ENCODE measurements around the gene SRSF4. TPM values are rescaled to one million over a fixed set of nuclear protein-coding genes. Genes with fewer than 3 reads are reported as not detected.
"Not testable (repeated sequence)": the region's sequence is repeated elsewhere in the genome, so short reads cannot be mapped to it uniquely, and the experiment has no call there.

SRSF4 gene
- total and polyA plus RNA-seq, 4 experiments from 2014 or later: 60.2 to 104 (median 85.1) TPM

GRCh38 chr1:29108041-29108440 lies 73.7 kb downstream of the SRSF4 start:
- H3K9me3 Mint-ChIP-seq; H3K4me3 Mint-ChIP-seq; H3K27ac Mint-ChIP-seq; H3K4me1 ChIP-seq (ENCODE audit: insufficient read depth, low read length); DNase-seq; H3K4me3 ChIP-seq (ENCODE audit: low read length in 2 of 2); H3K27ac ChIP-seq (ENCODE audit: low read depth, low read length); H3K27me3 ChIP-seq (ENCODE audit: insufficient read depth, low read length); H3K4me1 Mint-ChIP-seq; intact Hi-C loops (cut with micrococcal nuclease); H3K27me3 Mint-ChIP-seq; POLR2A ChIA-PET (ENCODE audit: partially characterized antibody); H3K9me3 ChIP-seq (ENCODE audit: control insufficient read depth in 1 of 2, low read length in 2 of 2): not testable (repeated sequence)
- CTCF ChIA-PET (ENCODE audit: partially characterized antibody): interaction anchor here (0.6 to 4.6 kb wide), 3 partner anchors 13 to 95 kb away, joined by 3 to 18 read pairs (median 4); no protein-coding TSS in a partner anchor
- H3K36me3 Mint-ChIP-seq: peaks cover 44 to 54% of the 10 kb centered on the region in 2 donors
- peaks cover 33% of the 10 kb centered on the region for H3K36me3 ChIP-seq (ENCODE audit: insufficient read depth, low read length)

DNA sequence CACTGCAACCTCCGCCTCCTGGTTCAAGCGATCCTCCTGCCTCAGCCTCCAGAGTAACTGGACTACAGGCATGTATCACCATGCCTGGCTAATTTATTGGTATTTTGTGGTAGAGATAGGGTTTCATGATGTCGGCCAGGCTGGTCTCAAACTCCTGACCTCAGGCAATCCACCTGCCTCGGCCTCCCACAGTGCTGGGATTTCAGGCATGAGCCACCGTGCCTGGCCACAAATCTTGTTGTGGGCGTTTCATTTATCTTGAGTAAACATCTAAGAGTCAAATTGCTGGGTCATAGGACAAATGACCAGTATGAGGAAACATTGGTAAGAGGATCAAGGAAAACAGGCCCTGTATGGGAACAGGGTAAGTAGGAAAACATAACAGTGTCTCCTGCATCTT lies 75.9 kb downstream of the SRSF4 start:
- POLR2A ChIA-PET (ENCODE audit: partially characterized antibody): interaction anchor here (1.5 kb wide), 1 partner anchor 18 kb away, joined by 3 read pairs; the partner anchor contains the start of gene TMEM200B
- H3K4me1 ChIP-seq (ENCODE audit: insufficient read depth, low read length): no peaks in the 10 kb centered on the region
- H3K9me3 Mint-ChIP-seq: peaks cover 0 to 5% (median 0%) of the 10 kb centered on the region in 8 donors
- no peaks in the 10 kb centered on the region for H3K4me1 Mint-ChIP-seq
- no peak overlapping the region for H3K27ac ChIP-seq (ENCODE audit: low read depth, low read length)
- peaks cover 42 to 54% of the 10 kb centered on the region in 2 donors for H3K36me3 Mint-ChIP-seq
- no peak for DNase-seq
- H3K36me3 ChIP-seq (ENCODE audit: insufficient read depth, low read length): peaks cover 23% of the 10 kb centered on the region
- H3K4me3 Mint-ChIP-seq: peak overlapping the region in 1 of 8 donors; percentile 52
- no peak overlapping the region for H3K4me3 ChIP-seq (ENCODE audit: low read length in 2 of 2)
- no peaks in the 10 kb centered on the region for H3K27me3 Mint-ChIP-seq
- H3K9me3 ChIP-seq (ENCODE audit: control insufficient read depth in 1 of 2, low read length in 2 of 2): no peaks in the 10 kb centered on the region
- peak overlapping the region in 1 of 7 donors; percentile 41 for H3K27ac Mint-ChIP-seq
- CTCF ChIA-PET (ENCODE audit: partially characterized antibody): no interaction called here
- intact Hi-C loops (cut with micrococcal nuclease): no loop called here
- H3K27me3 ChIP-seq (ENCODE audit: insufficient read depth, low read length): no peaks in the 10 kb centered on the region

DNA sequence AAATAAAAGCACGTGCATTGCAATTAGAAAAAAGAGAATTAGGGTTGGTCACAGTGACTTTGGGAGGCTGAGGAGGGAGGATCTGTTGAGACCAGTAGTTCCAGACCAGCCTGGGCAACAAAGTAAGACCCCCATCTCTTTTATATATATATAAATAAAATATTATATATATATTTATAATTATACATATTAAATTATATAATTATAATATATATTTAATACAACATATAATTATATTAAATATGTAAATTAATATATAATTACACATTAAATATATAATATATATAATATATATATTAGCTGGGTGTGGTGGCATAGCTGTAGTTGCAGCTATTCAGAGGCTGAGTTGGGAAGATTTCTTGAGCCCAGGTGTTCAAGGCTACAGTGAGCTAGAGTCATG lies 81.2 kb downstream of the SRSF4 start:
- POLR2A ChIA-PET (ENCODE audit: partially characterized antibody): no interaction called here
- CTCF ChIA-PET (ENCODE audit: partially characterized antibody): no interaction called here

GRCh38 chr1:29099286-29099685 lies 82.4 kb downstream of the SRSF4 start:
- Histone ChIP-seq H3K9me3 (ENCODE audit: control insufficient read depth in 1 of 2, low read length in 2 of 2) (no peaks in the 10 kb centered on the region), H3K36me3 (ENCODE audit: insufficient read depth, low read length) (peaks cover 43% of the 10 kb centered on the region), H3K27ac (ENCODE audit: low read depth, low read length) (no peak overlapping the region), H3K4me3 (ENCODE audit: low read length in 2 of 2) (no peak overlapping the region), H3K4me1 (ENCODE audit: insufficient read depth, low read length) (no peaks in the 10 kb centered on the region), H3K27me3 (ENCODE audit: insufficient read depth, low read length) (no peaks in the 10 kb centered on the region)
- ChIA-PET POLR2A (ENCODE audit: partially characterized antibody) (interaction anchor here (0.5 kb wide), 1 partner anchor 683 kb away, joined by 3 read pairs; no protein-coding TSS in a partner anchor), CTCF (ENCODE audit: partially characterized antibody) (interaction anchor here (0.7 kb wide), 1 partner anchor 103 kb away, joined by 4 read pairs; no protein-coding TSS in a partner anchor)
- Mint-ChIP-seq H3K36me3 (peaks cover 40 to 65% of the 10 kb centered on the region in 2 donors), H3K4me3 (no peak overlapping the region), H3K27ac (no peak overlapping the region), H3K9me3 (no peaks in the 10 kb centered on the region), H3K27me3 (no peaks in the 10 kb centered on the region), H3K4me1 (peaks cover 0 to 1% (median 0%) of the 10 kb centered on the region in 4 donors)
- no peak for DNase-seq
- intact Hi-C loops (cut with micrococcal nuclease): no loop called here

More for the DNA sequence above, 81.2 kb downstream of the SRSF4 start:
- no peaks in the 10 kb centered on the region for H3K27me3 Mint-ChIP-seq
- H3K27ac ChIP-seq (ENCODE audit: low read depth, low read length): no peak overlapping the region
- H3K27me3 ChIP-seq (ENCODE audit: insufficient read depth, low read length): no peaks in the 10 kb centered on the region
- no peak overlapping the region for H3K4me3 ChIP-seq (ENCODE audit: low read length in 2 of 2)
- no peak overlapping the region for H3K4me3 Mint-ChIP-seq
- no peak for DNase-seq
- H3K9me3 ChIP-seq (ENCODE audit: control insufficient read depth in 1 of 2, low read length in 2 of 2): no peaks in the 10 kb centered on the region
- no peak overlapping the region for H3K27ac Mint-ChIP-seq
- peaks cover 41% of the 10 kb centered on the region for H3K36me3 ChIP-seq (ENCODE audit: insufficient read depth, low read length)
- intact Hi-C loops (cut with micrococcal nuclease): no loop called here
- no peaks in the 10 kb centered on the region for H3K4me1 ChIP-seq (ENCODE audit: insufficient read depth, low read length)
- peaks cover 0 to 3% (median 0%) of the 10 kb centered on the region in 8 donors for H3K9me3 Mint-ChIP-seq
- peaks cover 40 to 66% of the 10 kb centered on the region in 2 donors for H3K36me3 Mint-ChIP-seq
- peaks cover 0 to 1% (median 0%) of the 10 kb centered on the region in 4 donors for H3K4me1 Mint-ChIP-seq

Other genes with a start within 250 kb of the SRSF4 start
- gene TMEM200B, start 58.0 kb downstream of the SRSF4 start, total RNA-seq: not detected
- gene TMEM200B, start 58.0 kb downstream of the SRSF4 start, polyA plus RNA-seq: under 1 TPM in 1 of 2 donors, not detected in 1; 0.24 TPM
- gene MECR, start 49.0 kb upstream of the SRSF4 start, total RNA-seq: 10 to 100 TPM; 15.8 to 17.1 TPM
- gene MECR, start 49.0 kb upstream of the SRSF4 start, polyA plus RNA-seq: 10 to 100 TPM; 12.0 to 12.6 TPM
- gene PTPRU, start 54.6 kb upstream of the SRSF4 start, total RNA-seq: under 1 TPM in 1 of 2 experiments, not detected in 1; 0.38 TPM
- gene PTPRU, start 54.6 kb upstream of the SRSF4 start, polyA plus RNA-seq: not detected

Measured in CD4-positive, alpha-beta memory T cell (primary cell).